GM19397 (cell line): ENCODE data around the gene RND2.
"Not testable (repeated sequence)": the region's sequence is repeated elsewhere in the genome, so short reads cannot be mapped to it uniquely, and the experiment has no call there.

Experiments
- ATAC-seq: cut with Tn5 transposase; IDR thresholded peaks from one replicate; pipeline ENCODE4 v1.9.1; 2021; ENCODE audit warnings: mild to moderate bottlenecking, moderate library complexity; ENCODE audit not compliant: unreplicated experiment

RND2 gene

GRCh38 chr17:43026595-43026994, 1.6 kb downstream of the RND2 start:
- no peak for ATAC-seq

DNA sequence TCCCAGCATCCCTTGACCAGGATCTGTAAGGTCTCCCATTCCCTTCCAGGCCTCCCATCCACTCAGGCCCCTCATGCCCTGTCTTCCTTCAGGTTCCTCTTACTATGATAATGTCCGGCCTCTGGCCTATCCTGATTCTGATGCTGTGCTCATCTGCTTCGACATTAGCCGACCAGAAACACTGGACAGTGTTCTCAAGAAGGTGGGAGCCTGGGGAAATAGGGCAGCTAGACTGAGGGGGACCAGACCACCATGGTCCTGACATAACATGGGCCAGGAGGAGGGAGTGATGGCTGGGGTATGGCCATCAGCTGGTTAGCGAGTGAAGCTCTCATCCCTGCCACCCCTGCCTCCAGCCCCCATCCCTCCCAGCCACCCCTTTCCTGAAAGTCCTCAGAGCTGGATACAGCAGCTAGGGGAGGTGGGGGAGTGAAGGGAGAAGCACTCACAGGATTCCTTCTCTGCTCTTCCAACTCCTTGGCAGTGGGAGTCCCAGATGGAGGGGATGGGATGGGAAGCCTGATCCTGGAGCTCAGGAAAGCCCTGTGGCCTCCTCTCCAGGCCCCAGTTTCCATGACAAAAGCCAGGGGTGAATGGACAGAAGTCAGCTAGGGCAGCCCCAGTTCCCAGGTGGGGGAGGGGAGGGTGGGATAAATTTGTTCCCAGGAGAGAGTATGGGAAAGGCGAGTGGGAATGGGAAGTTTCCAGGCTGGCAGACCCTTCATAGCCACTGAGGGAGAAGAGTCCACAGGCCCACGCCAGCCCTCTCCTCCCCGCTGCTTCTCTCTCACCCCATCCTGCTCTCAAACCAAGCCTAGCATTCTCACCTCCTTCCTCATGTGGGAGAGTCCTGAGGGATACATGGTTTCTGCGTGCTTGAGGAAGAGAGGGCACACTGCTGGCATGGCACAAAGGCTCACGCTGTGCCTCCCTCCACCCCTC, 2.3 kb downstream of the RND2 start:
- ATAC-seq: no peak

- no peak for ATAC-seq
Measured at GRCh38 chr17:43028221-43028861, 3.3 kb downstream of the RND2 start.

DNA sequence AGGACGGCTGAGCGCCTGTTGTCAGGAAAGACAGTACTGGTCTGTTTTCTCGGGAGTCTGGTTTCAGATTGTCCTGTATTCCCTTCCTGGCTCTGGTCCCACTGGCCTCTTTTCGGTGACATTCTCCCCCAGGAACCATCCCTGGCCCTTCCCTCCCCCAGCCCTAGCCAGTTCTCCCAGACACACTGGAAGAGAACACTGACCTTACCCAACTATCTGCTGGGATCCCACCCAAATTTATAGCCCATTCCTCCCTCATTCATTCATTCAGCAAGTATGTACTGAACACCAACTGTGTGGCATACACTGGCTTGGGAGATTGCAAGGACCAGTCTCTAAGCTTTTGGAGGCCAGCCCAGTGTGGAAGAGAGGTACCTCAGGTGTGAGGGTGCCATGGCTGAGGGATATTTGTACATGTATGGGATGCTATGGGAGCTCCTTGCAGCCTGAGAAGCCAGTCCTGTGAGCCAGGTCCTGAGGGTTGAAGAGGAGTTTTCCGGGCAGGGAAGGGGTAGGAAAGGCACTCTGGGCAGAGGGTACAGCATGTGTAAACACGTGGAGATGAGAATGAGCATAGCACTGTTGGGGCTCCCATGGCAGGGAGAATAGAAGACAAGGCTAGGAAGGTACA, 5.2 kb downstream of the RND2 start:
- ATAC-seq: no peak

DNA sequence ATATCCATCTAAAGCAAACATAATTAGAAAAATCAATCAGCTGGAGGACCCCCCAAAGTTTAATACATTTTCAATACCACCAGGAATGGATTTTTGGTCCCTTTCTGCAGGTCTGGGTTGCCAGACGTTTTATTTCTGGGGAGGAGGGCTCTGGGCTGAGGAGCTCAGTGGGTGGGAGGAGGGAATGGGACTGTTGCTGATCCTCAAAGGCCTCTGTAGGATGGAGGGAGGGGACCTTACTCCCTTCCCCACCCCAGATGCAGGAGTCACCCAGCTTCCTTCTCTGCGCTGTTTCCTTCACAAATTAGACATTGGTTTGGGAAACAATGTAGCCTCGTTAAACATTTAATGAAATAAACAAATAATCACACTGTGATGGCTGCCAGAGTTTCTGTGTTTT, 6.6 kb downstream of the RND2 start:
- ATAC-seq: no peak

DNA sequence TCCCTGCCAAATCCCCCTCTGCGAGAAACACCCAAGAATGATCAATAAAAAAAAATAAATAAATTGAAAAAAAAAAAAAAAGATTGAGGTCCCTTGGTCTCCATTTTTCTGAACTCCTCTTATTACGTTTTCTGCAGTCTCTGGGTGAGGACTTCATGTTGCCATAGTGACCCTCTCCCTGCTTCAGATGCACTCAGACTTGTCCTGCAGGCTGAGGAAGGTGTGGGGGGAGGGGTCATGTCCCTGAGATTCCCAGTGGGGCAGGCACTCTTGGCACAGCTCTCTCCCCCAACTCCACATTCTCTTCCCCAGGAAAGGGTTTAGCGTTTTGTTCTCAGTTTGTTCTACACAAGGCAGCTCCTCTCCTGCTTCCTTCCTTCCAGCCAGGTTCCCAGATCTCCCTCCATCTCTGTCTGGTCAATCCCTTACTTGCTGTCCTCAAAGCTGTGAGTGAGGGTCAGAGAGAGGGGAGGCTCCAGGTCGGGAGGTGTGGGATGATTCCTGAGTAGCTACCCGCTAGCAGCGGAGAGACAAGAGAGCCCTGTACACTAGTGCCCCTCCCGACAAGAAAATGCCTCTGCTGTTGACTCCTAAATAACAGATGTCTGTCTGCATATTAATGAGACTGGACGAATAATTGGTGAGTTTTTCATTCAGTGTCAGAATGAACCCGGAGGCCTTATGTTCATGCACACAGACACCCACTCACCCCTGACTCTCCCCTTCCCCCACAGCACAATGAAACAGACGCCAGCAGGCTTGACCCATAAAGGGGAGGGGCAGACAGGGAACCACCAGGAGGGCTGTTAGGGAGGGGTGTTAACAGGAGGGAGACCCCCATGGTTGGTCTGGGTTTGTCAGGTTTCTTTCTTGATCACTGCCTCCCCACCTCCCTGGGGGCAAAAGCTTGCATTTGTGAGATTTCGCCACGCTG, 9.2 kb downstream of the RND2 start:
- ATAC-seq: no peak

GRCh38 chr17:43034894-43035293, 9.9 kb downstream of the RND2 start:
- no peak for ATAC-seq

GRCh38 chr17:43039646-43040045, 14.6 kb downstream of the RND2 start:
- no peak for ATAC-seq

DNA sequence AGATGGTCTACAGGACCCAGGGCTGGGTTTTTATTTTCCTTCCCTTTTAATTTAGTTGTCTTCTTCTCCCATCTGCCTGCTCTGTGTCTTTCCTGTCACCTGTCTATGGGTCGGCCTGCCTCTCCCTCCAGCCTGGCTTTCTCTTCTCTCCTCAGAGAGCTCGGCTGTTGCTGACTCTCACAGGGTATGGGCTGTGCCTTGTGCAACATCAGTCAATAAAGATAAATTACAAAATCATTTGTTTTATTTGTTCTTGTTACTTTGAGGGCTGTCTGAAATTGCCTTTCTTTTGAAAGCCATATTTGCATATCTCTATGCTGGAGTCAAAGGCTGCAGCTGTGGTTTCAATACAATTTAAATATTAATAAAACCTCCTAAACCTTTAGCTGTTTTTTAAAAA, 15.6 kb downstream of the RND2 start:
- ATAC-seq: no peak

DNA sequence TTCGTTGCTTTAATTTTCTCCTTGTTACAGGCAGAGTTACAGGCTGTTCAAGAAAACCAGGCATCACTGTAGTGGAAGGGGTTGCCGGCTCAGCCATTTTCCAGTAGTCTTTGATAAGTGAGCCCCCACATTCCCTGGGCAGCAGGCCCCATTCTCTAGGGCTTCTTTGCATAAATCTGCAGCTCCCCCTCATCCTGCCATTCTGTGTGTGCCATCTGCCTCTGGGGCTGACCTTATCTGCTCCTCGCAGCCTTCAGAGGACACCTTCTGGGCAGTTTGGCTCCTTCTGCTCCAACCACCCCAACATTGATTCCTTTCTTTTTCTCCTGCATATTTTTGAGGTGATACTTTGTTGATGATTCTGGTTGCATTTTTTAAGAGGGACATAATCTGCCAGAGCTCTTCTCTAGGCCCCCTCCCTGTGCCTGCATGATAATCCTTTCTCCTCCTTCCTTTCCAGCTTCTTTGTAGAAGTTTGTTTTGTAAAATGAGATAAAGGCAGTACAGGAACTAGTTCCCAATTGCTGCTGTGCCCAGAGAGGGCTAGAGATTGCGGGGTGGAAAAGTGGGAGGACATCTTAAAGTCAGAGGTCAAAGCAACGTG, 17.1 kb downstream of the RND2 start:
- no peak for ATAC-seq

DNA sequence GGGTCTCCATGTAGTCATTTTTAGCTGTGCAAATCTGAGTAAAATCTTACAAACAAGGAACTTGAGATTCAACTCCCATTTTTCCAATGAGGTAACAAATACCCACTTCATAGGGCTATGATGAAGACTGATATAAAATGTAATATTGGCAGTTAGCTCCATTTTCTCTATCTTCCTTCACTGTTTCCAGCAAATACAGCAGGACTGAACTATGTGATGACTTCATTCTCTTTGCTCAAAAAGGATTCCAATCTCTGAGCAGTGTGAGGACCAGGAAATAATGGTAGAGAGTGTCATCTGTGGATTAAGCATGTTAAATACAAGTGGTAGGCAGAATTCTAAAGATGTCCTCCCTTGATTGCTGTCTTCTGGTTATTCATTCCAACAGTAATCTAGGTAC, 18.3 kb downstream of the RND2 start:
- ATAC-seq: no peak

GRCh38 chr17:43044024-43044423, 19.0 kb downstream of the RND2 start:
- ATAC-seq: no peak

DNA sequence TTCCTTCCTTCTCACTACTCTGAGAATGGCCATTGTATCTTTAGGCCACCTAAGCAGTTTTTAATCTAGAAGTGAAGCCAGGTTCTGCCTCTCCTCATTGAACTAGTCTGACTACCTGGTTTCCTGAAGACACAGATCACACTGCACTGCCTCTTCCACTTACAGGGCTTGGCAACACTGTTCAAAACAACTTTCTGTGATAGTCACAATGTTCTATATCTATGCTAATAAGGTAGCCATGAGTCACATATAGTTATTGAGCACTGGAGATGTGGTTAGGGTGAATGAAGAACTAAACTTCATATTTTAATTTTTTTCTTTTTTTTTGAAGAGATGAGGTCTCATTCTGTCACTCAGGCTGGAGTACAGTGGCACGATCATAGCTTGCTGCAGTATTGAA, 26.9 kb downstream of the RND2 start:
- ATAC-seq: no peak

DNA sequence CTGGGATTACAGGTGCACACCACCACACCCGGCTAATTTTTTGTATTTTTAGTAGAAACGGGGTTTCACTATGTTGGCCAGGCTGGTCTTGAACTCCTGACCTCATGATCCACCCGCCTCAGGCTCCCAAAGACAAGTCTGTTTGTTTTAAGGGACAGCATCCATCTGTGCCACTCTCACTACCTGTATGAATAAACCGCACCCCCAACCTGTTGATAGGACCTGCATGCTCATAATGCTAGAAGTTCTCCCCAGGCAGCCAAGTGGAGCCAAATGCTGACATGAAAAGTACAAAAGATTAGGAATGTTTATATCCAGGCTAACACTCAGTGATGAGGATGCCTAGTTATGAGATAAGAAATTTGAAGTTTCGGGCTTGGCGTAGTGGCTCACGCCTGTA, 28.0 kb downstream of the RND2 start:
- ATAC-seq: not testable (repeated sequence)

- no peak for ATAC-seq
Measured at GRCh38 chr17:43056051-43056450, 31.0 kb downstream of the RND2 start.

DNA sequence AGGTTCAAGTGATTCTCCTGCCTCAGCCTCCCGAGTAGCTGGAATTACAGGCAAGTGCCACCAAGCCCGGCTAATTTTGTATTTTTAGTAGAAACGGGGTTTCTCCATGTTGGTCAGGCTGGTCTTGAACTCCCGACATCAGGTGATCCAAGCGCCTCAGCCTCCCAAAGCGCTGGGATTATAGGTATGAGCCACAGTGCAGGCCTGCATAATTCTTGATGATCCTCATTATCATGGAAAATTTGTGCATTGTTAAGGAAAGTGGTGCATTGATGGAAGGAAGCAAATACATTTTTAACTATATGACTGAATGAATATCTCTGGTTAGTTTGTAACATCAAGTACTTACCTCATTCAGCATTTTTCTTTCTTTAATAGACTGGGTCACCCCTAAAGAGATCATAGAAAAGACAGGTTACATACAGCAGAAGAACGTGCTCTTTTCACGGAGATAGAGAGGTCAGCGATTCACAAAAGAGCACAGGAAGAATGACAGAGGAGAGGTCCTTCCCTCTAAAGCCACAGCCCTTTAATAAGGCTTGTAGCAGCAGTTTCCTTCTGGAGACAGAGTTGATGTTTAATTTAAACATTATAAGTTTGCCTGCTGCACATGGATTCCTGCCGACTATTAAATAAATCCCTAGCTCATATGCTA, 38.1 kb downstream of the RND2 start:
- no peak for ATAC-seq

DNA sequence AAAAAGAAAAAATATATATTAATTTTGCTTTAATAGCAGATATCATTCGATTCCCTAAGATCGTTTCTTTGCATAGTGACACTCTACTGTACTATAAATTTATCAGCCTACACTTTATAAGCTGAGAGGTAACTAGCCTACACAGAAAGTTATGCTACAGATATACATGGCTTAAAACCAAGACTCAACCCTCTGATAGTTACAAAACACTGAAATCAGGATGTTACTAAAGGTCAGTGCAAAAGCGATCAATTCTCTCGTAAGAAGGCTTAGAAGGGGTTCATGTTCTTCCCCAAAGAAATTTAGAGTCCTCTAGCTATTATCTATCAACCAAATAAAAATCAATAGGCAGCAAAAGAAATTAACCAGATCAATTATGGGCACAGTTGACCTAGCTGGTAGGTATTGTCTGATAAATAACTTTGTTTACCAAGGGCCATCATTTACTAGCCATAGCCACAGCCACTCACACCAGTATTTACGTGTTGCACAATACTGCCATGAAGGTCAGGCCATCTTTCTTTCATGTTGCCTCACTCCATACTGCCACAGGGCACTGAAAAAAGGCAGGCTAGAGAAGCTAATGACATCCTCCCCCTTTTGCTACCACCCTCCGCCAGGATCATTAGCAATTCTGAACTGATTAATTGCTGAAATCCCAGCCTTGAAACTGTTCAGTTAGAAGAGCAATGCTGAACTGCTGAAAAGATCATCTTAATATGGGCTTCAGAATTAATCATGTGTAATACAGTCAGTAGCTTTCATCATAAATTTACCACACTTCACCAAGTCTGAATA, 43.7 kb downstream of the RND2 start:
- no peak for ATAC-seq

DNA sequence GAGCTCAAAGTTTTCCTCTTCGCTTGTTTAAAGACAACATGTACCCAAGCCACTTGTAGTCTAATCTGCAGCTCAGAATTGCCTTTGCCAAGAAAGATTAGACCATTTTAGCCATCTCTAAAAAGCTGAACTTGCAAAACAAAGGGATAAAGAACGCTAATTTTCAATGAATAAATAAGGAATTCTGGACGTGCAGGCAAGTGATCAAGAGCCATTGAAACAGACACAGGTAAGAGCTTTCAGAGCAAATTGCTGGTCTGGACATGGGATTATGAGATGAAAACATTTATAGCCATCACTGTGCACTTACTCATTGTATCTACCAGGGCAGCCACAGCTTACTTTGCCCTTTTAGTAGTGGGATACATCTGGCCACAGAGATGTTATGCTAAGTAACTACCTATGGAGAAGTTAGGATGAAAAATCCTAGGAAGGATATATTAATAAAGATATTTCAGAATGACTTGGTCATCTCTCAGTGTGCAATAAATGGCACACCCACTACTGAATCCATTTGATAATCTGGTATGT, 44.4 kb downstream of the RND2 start:
- no peak for ATAC-seq

DNA sequence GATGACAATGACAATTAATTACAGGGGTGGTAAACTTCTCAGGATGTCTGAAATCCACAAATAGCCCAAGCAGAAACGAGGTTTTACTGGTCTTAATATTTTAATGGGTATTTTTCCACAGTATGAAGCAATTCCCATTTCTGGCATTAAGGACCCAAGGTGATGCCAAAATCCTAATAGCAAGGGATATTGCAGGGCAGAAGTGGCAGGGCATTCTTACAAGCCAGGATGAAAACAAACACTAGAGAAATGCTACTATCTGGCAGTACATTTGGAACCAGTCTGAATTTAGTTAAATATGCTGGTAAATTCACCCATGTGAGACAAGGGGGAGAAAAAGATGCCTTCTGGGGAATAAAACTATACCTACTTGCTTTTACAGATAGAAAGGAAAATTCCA, 45.2 kb downstream of the RND2 start:
- ATAC-seq: no peak
